SJCRH30 (cell line): ENCODE data around the gene POLG2. TPM values are rescaled to one million over a fixed set of nuclear protein-coding genes. Genes with fewer than 3 reads are reported as not detected.

Source experiments
- DNase-seq, 2 experiments: peaks; one replicate each; pipeline ENCODE4 v3.0.0-alpha.2; 2015 to 2020
- H3K27ac ChIP-seq: fragments of 250-450 bp; sonication (Bioruptor Pico); 2 replicates; pipeline ENCODE4 v1.5.1; 2020; ENCODE audit warnings: mild to moderate bottlenecking, moderate library complexity
- H3K27me3 ChIP-seq: fragments of 250-450 bp; sonication (Bioruptor Pico); 2 replicates; pipeline ENCODE4 v1.5.1; 2020; ENCODE audit warnings: mild to moderate bottlenecking, moderate library complexity
- H3K36me3 ChIP-seq: fragments of 250-450 bp; sonication (Bioruptor Pico); 2 replicates; pipeline ENCODE4 v1.5.1; 2020; ENCODE audit warnings: mild to moderate bottlenecking, moderate library complexity
- H3K4me1 ChIP-seq: fragments of 250-450 bp; sonication (Bioruptor Pico); 2 replicates; pipeline ENCODE4 v1.5.1; 2020; ENCODE audit warnings: mild to moderate bottlenecking, moderate library complexity
- H3K4me3 ChIP-seq: fragments of 250-450 bp; sonication (Bioruptor Pico); 2 replicates; pipeline ENCODE4 v1.5.1; 2020; ENCODE audit warnings: mild to moderate bottlenecking, moderate library complexity
- H3K9me3 ChIP-seq: fragments of 250-450 bp; sonication (Bioruptor Pico); replicated peaks from 2 replicates; pipeline ENCODE4 v1.5.1; 2020; ENCODE audit warnings: mild to moderate bottlenecking, moderate library complexity
- total RNA-seq: library from RNA; depleted of rRNA; stranded (reverse); fragments of >200 nt; shearing (Covaris generic); gene quantifications from 2 replicates; pipeline ENCODE4 v1.2.3, GENCODE V29; 2014

The POLG2 gene
- total RNA-seq, 1 experiment from 2014 or later, result 18.2 TPM

DNA sequence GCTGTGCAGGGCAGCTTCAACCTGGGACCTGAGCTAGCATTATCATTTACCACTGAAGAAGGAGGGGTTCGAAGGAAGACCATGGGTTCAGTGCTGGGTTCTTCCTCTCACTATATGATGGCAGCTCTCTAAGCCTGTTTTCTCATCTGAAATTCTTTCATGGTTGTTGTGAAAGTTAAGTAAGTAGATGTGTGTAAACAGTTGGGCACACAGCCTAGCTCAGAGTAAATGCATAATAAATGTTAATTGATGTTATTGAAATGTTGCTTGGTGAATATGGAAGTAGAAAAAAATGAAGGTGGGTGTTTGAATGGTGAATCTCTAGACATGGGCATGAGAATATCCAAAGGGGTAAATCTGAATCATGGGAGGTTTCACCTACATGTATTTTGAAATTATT is 19.0 kb upstream of the POLG2 start:
- Histone ChIP-seq H3K27ac (no peak overlapping the region), H3K4me1 (no peaks in the 10 kb centered on the region), H3K9me3 (no peaks in the 10 kb centered on the region), H3K27me3 (no peaks in the 10 kb centered on the region), H3K36me3 (peaks cover 50% of the 10 kb centered on the region), H3K4me3 (no peak overlapping the region)
- no peak for DNase-seq

DNA sequence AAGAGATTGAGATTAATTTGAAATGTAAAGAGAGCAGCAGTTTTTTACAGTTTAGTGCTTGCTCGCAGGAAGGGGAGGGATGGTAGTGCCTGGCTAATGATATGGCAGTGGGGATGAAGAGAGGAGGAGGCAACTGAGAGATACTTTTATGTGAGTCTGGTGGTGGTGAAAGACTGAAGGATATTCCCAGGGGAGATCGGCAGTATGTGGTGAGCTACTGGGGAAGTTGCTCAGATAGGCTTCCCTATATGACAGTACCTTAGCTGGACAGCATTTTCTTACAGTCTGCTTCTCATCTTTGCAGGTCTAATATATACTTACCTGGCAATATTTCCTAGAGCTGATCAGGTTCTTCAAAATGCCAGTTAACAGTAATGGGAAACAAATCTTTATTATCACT is 18.6 kb upstream of the POLG2 start:
- Histone ChIP-seq H3K4me1 (no peaks in the 10 kb centered on the region), H3K4me3 (no peak overlapping the region), H3K27me3 (no peaks in the 10 kb centered on the region), H3K36me3 (peaks cover 47% of the 10 kb centered on the region), H3K27ac (no peak overlapping the region), H3K9me3 (no peaks in the 10 kb centered on the region)
- DNase-seq, result no peak

DNA sequence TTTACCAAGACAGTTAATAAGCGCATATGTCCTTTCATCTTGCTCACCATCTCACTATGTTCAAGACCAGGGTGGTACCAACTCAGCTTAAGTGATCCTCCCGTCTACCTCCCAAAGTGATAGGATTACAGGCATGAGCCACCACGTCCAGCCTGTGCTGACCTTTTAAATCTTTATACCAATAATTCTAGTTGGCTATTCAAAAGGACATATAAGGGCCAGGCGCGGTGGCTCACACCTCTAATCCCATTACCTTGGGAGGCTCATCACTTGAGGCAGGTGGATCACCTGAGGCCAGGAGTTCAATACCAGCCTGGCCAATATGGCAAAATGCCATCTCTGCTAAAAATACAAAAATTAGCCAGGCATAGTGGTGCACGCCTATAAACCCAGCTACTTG is 12.3 kb upstream of the POLG2 start:
- no peaks in the 10 kb centered on the region for H3K27me3 ChIP-seq
- no peak overlapping the region for H3K27ac ChIP-seq
- peaks cover 3% of the 10 kb centered on the region for H3K4me1 ChIP-seq
- H3K4me3 ChIP-seq, result no peak overlapping the region
- no peaks in the 10 kb centered on the region for H3K9me3 ChIP-seq
- DNase-seq, result no peak
- peaks cover 28% of the 10 kb centered on the region for H3K36me3 ChIP-seq

GRCh38 chr17:64508683-64509082 is 11.8 kb upstream of the POLG2 start:
- Histone ChIP-seq H3K27ac (no peak overlapping the region), H3K9me3 (no peaks in the 10 kb centered on the region), H3K4me3 (no peak overlapping the region; the same call in 1 of the 2 replicates), H3K4me1 (peaks cover 8% of the 10 kb centered on the region), H3K27me3 (no peaks in the 10 kb centered on the region), H3K36me3 (peaks cover 28% of the 10 kb centered on the region)
- no peak for DNase-seq

- Histone ChIP-seq H3K36me3 (peaks cover 41% of the 10 kb centered on the region), H3K27me3 (no peaks in the 10 kb centered on the region), H3K4me3 (peak overlapping the region; percentile 100), H3K4me1 (peaks cover 13% of the 10 kb centered on the region), H3K9me3 (no peaks in the 10 kb centered on the region), H3K27ac (peak overlapping the region; percentile 100)
- DNase-seq, result peak; percentile 59 to 71
These were observed 10.5 kb upstream of the POLG2 start for GRCh38 chr17:64507413-64507782.

GRCh38 chr17:64506576-64507412 is 9.9 kb upstream of the POLG2 start, which contains the start of gene CEP95:
TSS of gene CEP95 (plus strand) at chr17:64506977. CDS start at chr17:64507098, 121 bp downstream.
- H3K4me3 ChIP-seq, result peak within 1 kb of the TSS; percentile 100
- no peaks in the 10 kb centered on the region for H3K27me3 ChIP-seq
- no peaks in the 10 kb centered on the region for H3K9me3 ChIP-seq
- H3K36me3 ChIP-seq, result peaks cover 44% of the 10 kb centered on the region
- H3K27ac ChIP-seq, result peak within 1 kb of the TSS; percentile 100
- peaks cover 13% of the 10 kb centered on the region for H3K4me1 ChIP-seq
- DNase-seq, result peak; percentile 95 to 96

GRCh38 chr17:64506201-64506575 is 9.3 kb upstream of the POLG2 start, which contains the start of gene DDX5:
TSS of gene DDX5 (minus strand) at chr17:64506289. CDS start at chr17:64506119, 170 bp downstream.
- Histone ChIP-seq H3K4me3 (peak within 1 kb of the TSS; percentile 100), H3K4me1 (peaks cover 13% of the 10 kb centered on the region), H3K9me3 (no peaks in the 10 kb centered on the region), H3K27ac (peak within 1 kb of the TSS; percentile 100), H3K36me3 (peaks cover 50% of the 10 kb centered on the region), H3K27me3 (no peaks in the 10 kb centered on the region)
- DNase-seq, result peak; percentile 95 to 96

- Histone ChIP-seq H3K4me1 (peaks cover 13% of the 10 kb centered on the region), H3K9me3 (no peaks in the 10 kb centered on the region), H3K27ac (peak overlapping the region; percentile 100), H3K36me3 (peaks cover 56% of the 10 kb centered on the region), H3K27me3 (no peaks in the 10 kb centered on the region), H3K4me3 (peak overlapping the region; percentile 100)
- peak; percentile 79 to 83 for DNase-seq
These were observed 8.7 kb upstream of the POLG2 start for GRCh38 chr17:64505340-64506200.

DNA sequence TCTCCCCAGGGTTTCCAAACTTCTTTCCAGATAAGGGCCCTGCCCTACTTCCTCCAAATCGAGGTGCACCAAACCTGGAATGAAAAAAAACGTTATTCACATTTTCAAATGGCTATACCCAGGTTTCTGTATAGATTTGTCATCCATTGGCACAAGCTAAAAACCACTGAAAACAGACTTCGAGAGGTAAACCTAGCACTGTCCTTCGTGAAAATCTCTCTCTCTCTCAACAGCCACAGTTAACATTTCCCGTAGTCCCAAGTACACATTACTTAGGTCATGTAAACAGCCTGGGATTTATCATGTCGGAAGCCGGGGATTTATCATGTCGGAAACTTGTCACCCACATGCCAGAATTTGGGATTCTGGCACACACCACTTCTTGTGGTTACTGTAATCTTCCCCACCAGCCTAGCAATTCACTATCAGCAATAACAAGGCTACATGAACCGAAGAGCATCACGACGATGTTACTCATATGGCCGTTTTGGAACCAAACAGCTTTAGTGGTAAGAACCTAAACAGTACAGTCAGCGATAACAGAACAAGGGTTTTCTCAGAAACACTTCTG is 8.0 kb upstream of the POLG2 start:
- H3K9me3 ChIP-seq, result no peaks in the 10 kb centered on the region
- DNase-seq, result no peak
- H3K4me1 ChIP-seq, result peaks cover 13% of the 10 kb centered on the region
- peak overlapping the region; percentile 100 for H3K4me3 ChIP-seq
- H3K27ac ChIP-seq, result peak overlapping the region; percentile 100
- peaks cover 59% of the 10 kb centered on the region for H3K36me3 ChIP-seq
- H3K27me3 ChIP-seq, result no peaks in the 10 kb centered on the region

GRCh38 chr17:64503821-64504768 is 7.2 kb upstream of the POLG2 start:
- DNase-seq, result no peak

DNA sequence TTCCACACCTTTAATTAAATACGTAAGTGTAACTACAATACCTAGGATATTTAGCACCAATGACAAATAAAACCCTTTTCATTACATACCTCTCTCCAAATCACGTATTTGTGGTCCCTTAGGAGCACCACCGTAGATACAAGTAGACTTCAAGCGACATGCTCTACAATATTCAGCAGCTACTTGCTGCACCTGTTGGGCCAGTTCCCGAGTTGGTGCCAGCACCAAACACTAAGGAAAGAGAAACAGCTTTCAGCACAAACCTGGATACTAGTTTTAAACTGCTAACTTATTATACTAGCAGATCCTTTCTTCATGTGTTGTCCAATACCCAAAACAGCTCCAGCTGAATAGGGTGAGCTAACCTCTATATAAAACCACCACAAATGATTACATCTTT is 6.5 kb upstream of the POLG2 start:
- H3K27ac ChIP-seq, result peak overlapping the region; percentile 100; the same call in 1 of the 2 replicates

More at GRCh38 chr17:64503821-64504768, 7.2 kb upstream of the POLG2 start:
- Histone ChIP-seq H3K4me3 (peak overlapping the region; percentile 100), H3K36me3 (peaks cover 65% of the 10 kb centered on the region), H3K9me3 (no peaks in the 10 kb centered on the region), H3K27ac (peak overlapping the region; percentile 100), H3K27me3 (no peaks in the 10 kb centered on the region), H3K4me1 (peaks cover 13% of the 10 kb centered on the region)

GRCh38 chr17:64502809-64503208 is 6.0 kb upstream of the POLG2 start:
- Histone ChIP-seq H3K36me3 (peaks cover 78% of the 10 kb centered on the region), H3K4me3 (no peak overlapping the region), H3K27me3 (no peaks in the 10 kb centered on the region), H3K4me1 (peaks cover 17% of the 10 kb centered on the region), H3K9me3 (no peaks in the 10 kb centered on the region), H3K27ac (no peak overlapping the region)
- DNase-seq, result no peak

More for the DNA sequence above, 6.5 kb upstream of the POLG2 start:
- no peak overlapping the region; the same call in 1 of the 2 replicates for H3K4me3 ChIP-seq
- H3K4me1 ChIP-seq, result peaks cover 13% of the 10 kb centered on the region
- no peaks in the 10 kb centered on the region for H3K27me3 ChIP-seq
- H3K36me3 ChIP-seq, result peaks cover 72% of the 10 kb centered on the region
- H3K9me3 ChIP-seq, result no peaks in the 10 kb centered on the region
- no peak for DNase-seq

- H3K4me3 ChIP-seq, result no peak overlapping the region
- H3K36me3 ChIP-seq, result peaks cover 79% of the 10 kb centered on the region
- DNase-seq, result no peak
- no peaks in the 10 kb centered on the region for H3K27me3 ChIP-seq
- H3K9me3 ChIP-seq, result no peaks in the 10 kb centered on the region
- peaks cover 19% of the 10 kb centered on the region for H3K4me1 ChIP-seq
- H3K27ac ChIP-seq, result no peak overlapping the region
These were observed 5.2 kb upstream of the POLG2 start for GRCh38 chr17:64502021-64502420.
